GM19455 (cell line): ENCODE data around the gene B4GALNT4.
"Not testable (repeated sequence)": the region's sequence is repeated elsewhere in the genome, so short reads cannot be mapped to it uniquely, and the experiment has no call there.

Experiments
- ATAC-seq: cut with Tn5 transposase; IDR thresholded peaks from one replicate; pipeline ENCODE4 v1.9.1; 2021; ENCODE audit not compliant: unreplicated experiment

The B4GALNT4 gene, protein sequence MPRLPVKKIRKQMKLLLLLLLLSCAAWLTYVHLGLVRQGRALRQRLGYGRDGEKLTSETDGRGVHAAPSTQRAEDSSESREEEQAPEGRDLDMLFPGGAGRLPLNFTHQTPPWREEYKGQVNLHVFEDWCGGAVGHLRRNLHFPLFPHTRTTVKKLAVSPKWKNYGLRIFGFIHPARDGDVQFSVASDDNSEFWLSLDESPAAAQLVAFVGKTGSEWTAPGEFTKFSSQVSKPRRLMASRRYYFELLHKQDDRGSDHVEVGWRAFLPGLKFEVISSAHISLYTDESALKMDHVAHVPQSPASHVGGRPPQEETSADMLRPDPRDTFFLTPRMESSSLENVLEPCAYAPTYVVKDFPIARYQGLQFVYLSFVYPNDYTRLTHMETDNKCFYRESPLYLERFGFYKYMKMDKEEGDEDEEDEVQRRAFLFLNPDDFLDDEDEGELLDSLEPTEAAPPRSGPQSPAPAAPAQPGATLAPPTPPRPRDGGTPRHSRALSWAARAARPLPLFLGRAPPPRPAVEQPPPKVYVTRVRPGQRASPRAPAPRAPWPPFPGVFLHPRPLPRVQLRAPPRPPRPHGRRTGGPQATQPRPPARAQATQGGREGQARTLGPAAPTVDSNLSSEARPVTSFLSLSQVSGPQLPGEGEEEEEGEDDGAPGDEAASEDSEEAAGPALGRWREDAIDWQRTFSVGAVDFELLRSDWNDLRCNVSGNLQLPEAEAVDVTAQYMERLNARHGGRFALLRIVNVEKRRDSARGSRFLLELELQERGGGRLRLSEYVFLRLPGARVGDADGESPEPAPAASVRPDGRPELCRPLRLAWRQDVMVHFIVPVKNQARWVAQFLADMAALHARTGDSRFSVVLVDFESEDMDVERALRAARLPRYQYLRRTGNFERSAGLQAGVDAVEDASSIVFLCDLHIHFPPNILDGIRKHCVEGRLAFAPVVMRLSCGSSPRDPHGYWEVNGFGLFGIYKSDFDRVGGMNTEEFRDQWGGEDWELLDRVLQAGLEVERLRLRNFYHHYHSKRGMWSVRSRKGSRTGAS

DNA sequence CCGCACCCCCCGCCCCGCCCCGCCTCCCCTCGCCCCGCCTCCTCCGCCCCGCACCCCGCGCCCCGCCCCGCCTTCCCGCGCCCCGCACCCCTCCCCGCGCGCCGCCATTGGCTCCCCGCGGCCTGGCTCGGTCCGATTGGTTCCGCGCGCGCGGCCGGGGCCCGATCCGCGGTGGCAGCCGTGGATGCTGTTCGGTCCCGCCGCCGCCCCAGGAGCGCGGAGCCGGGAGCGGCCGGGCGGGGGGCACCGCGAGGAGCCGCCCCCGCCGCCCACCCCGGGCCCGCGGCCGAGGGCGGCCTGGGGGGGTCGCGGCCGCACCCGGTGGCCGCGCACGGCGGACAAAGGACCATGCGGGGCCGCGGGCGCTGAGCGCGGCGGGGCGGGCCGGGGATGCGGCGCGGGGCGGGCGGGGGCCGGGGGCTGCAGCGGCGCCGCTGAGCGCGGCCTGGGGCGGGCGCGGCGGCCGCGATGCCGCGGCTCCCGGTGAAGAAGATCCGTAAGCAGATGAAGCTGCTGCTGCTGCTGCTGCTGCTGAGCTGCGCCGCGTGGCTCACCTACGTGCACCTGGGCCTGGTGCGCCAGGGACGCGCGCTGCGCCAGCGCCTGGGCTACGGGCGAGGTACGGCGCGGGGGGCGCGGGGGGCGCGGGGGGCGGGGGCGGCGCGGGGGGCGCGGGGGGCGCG lies at the start of gene B4GALNT4:
Gene B4GALNT4, plus strand, starts transcription at position 164 of the 683 bp plus-strand sequence. Its CDS starts 305 bp downstream, at position 469.
- ATAC-seq: no peak

DNA sequence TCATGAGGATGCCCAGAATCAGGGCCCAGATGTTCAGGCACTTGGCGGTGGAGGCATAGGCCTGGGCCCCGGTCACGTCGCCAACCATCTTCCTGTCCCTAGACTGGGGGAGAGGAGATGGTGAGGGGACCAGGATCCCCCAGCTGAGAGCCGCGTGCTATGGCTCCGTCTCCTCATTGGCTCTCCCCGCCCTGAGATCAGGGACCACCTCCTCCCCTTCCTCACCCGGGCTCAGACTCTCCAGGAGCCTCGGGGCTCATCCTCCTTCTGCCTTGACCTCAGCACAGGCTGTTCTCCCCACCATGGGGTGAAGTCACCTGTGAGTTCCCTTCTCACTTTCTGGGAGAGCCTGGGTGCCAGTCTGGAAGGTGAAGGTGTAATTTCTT lies 49.4 kb upstream of the B4GALNT4 start:
- not testable (repeated sequence) for ATAC-seq

DNA sequence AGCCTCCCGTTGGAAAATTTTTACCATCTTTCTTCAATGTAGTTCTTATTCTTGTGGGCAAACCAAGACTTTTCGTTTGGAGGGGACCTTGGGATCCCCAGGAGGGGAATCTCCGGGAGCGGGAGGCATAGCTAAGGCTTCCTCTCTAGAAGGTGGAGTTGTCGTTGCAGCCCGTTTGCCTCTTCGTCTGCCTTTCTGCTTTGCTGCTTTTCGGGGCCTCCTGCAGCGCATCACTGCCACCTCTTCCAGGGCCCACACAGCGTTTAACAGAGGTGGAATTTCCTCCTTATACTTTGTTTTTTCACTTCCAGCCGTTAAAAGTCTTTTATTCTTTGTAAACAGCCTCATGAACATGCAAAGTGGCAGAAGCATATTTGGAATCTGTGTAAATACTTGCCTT lies 45.1 kb upstream of the B4GALNT4 start:
- ATAC-seq: no peak

DNA sequence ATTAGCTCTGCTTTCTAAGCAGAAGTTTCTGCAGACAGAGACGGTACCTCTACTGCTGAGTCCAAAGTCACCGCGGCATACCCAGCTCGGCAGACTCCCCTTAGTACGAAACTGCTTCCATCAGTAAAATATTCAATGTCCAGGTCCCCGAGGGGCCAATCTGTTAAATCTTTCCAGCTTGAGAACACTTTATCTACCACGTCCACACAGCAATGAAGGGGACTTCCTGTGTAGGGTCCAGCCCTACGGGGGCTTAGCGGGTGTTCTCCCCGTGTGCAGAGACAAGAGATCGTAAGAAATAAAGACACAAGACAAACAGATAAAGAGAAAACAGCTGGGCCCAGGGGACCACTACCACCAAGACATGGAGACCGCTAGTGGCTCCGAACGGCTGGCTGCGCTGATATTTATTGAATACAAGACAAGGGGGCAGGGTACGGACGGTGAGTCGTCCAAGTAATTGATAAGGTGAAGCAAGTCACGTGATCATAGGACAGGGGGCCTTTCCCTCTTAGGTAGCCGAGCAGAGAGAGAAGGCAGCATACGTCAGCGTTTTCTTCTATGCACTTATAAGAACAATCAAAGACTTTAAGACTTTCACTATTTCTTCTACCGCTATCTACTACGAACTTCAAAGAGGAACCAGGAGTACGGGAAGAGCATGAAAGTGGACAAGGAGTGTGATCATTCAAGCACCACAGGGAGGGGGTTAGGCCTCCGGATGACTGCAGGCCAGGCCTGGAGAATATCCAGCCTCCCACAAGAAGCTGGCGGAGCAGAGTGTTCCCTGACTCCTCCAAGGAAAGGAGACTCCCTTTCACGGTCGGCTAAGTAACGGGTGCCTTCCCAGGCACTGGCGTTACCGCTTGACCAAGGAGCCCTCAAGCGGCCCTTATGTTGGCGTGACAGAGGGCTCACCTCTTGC lies 44.4 kb upstream of the B4GALNT4 start:
- ATAC-seq: not testable (repeated sequence)

GRCh38 chr11:325796-326591 lies 43.3 kb upstream of the B4GALNT4 start:
- no peak for ATAC-seq

DNA sequence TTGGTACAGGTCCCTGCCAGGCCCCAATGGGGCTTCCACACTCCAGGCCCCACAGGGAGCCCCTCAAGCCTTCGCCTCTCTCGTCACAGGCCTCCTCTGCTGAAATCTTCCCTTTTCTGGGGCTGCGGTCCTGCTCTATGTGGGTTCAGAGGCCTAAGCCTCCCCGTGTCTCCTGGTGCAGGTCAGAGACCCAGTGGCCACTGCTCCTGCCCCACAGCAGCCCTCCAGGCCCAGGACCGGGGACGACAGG lies 42.8 kb upstream of the B4GALNT4 start:
- ATAC-seq: no peak

DNA sequence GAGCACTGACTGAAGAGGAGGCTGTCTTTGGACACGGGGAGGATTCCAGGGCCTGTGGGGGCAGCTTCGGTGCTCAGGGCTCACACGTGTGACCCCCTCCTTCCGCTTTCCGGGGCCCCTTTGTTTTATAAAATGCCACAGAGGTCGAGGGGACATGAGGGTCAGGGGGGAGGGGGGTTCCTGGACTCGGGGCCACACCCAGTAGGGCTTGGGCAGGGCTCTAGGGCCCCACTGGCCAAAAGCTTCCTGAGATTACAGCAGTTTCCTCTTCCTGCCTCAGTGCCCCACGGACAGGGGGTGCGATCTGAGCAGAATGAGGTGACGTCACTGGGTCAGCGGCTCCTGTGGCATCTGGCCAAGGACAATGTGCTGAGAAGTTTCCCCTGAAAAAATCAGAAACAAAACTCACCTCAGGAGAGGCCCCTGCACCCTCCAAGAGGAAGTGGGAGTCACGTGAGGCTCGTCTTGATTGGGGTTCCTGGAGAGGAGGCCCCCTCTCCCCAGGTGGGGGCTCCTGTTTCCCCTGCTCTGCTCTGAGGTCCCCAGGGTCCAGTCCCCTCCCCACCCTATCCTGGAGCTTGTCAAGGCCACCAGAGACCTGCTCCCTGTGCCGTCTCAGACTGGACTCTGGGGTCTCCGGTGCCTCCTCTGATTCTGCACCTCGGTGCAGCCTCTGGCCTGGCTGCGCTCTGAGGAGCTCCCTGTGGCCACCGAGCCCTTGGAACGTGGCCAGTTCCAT lies 42.3 kb upstream of the B4GALNT4 start:
- no peak for ATAC-seq

- no peak for ATAC-seq
Measured at GRCh38 chr11:327581-327923, 41.7 kb upstream of the B4GALNT4 start.

GRCh38 chr11:328012-328411 lies 41.3 kb upstream of the B4GALNT4 start:
- ATAC-seq: no peak

DNA sequence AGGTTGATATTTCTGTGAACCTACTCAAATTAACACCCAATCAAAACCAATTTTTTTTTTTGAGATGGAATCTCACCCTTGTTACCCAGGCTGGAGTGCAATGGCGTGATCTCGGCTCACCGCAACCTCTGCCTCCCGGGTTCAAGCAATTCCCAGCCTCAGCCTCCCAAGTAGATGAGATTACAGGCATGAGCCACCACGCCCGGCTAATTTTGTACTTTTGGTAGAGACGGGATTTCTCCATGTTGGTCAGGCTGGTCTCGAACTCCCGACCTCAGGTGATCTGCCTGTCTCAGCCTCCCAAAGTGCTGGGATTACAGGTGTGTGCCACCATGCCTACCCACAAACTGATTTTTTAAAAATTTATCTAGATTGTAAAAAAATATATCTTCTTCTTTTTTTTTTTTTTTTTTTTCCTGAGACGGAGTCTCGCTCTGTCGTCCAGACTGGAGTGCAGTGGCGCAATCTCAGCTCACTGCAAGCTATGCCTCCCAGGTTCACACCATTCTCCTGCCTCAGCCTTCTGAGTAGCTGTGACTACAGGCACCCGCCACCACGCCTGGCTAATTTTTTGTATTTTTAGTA lies 40.7 kb upstream of the B4GALNT4 start:
- not testable (repeated sequence) for ATAC-seq

DNA sequence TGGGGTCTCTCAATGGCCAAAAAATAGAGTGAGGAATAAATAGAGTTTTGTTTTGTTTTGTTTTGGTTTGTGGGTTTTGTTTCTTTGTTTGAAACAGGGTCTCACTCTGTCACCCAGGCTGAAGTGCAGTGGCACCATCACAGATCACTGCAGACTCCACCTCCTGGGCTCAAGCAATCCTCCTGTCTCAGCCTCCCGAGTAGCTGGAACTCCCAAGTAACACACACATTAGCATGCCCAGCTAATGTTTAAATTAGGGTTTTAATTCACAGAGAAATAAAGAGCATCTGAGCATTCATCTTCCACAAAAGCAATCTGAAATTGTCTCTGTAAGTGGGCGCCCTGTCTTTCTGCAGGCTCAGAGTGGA lies 39.4 kb upstream of the B4GALNT4 start:
- no peak for ATAC-seq

GRCh38 chr11:330307-330693 lies 39.0 kb upstream of the B4GALNT4 start:
- ATAC-seq: no peak

DNA sequence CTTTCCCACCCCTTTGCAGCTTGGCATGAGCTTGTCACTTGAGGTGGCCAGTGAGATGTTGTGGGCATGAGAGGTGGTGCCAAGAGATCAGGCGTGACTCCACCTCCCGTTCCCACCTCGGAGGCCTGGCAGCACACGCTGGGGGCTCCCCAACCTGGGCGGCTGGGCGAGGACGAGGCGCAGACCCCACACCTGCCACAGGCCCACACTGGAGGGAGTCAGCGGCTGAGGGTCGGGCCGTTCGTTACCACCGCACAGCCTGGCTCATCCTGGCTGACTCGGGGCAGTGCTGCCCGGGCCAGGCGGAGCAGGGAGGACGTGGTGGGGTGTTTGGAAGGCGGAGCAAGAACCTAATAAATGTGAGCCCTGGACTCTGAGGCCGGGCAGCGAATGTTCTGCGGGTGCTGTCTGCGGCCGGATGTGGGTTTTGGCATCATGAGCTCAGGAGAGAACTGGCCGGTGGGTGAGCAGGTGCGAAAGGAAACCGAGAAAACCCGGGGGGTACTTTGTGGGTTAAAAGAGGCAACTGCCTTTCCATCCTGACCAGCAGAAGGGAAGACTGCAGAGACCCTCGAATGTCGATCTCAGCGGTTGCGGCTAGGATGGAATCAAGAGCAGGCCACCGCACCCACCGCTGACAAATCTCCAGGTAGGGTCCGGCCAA lies 38.5 kb upstream of the B4GALNT4 start:
- ATAC-seq: no peak

DNA sequence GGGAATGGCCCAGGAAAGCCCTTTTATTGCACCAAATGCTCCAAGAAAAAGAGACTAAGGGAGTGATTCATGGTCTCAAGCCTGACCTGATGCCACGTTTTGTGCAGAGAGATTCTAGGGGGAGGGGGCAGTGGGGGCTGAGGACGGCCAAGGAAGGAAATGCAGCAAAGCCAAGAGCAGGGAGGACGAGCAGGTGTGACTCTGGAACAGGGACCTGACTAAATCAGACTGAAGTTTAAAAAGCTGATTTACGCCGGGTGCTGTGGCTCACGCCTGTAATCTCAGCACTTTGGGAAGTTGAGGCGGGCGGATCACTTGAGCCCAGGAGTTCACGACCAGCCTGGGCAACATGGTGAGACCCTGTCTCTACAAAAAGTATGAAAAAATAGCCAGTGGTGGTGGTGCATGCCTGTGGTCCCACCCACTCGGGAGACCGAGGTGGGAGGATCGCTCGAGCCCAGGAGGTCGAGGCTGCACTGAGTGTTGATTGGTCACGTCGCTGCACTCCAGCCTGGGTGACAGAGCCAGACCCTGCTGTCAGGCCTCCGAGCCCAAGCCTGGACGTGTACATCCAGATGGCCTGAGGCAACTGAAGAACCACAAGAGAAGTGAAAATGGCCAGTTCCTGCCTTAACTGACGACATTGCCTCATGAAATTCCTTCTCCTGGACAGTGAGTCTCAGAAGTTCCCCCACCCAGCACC lies 37.8 kb upstream of the B4GALNT4 start:
- ATAC-seq: no peak

DNA sequence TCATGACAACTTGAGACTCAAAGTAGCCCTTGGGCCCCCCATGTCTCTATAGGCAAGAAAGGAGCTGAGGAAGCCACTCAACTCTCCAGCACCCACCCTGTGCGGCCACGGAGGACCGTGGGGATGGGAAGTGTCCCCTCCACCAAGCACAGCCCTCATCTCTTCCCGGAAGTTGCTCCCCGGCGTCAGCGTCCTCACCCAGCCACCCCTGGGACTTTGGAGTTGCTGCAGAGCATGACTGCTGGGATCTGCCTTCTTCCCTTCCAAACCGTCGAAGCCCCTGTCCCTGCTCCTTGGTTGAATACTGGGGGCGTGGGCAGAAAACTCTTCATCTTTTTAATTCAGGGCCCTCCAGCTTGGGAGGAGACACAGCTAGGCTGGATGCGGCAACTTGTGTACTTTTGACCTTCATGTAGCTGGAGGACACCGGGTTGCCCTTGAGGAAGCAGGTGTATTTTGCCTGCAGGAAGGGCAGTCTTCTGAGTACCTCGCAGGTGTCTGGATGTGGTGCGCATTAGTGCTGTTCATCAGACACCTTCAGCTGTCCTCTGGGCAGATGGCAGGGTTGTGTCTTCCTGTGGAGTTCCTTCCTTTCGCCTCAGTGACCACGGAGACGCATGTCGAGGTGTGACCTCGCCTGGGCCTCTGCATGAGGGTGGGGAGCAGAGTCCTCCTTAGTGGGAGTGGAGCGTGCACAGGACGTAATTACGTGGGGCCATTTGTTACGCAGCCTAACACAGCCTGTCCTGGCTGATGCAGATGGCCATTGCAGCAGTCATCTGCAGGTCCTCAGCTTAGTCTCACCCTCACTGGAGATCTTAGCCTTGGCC lies 36.4 kb upstream of the B4GALNT4 start:
- ATAC-seq: no peak

DNA sequence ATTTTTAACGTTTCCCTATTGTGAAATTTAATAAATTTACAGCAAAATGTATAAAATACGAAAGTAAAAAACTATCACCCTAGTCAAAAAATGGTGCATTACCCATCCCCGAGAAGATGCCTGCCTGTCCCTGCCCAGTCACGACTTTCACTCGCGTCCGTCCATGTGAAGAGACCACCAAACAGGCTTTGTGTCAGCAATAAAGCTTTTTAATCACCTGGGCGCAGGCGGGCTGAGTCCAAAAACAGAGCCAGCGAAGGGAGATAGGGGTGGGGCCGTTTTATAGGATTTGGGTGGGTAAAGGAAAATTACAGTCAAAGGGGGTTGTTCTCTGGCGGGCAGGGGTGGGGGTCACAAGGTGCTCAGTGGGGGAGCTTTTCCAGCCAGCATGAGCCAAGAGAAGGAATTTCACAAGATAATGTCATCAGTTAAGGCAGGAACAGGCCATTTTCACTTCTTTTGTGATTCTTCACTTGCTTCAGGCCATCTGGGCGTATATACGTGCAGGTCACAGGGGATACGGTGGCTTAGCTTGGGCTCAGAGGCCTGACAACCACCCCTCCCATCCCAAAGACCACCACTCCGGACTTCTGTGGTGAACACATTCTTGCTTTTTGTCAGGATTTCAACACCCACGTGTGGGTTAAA lies 35.6 kb upstream of the B4GALNT4 start:
- ATAC-seq: not testable (repeated sequence)
